C4-2B (cell line): ENCODE results near the gene CLPSL1.

ENCODE experiments used
- ZFX ChIP-seq: fragments of 450-650 bp; IDR thresholded peaks from 2 replicates; pipeline ENCODE4 v1.6.1; 2017
- TF ChIP-seq, protein P1 (sequence below): fragments of 450-650 bp; conservative IDR thresholded peaks from 2 replicates; pipeline ENCODE4 v1.5.1; 2017; ENCODE audit warnings: mild to moderate bottlenecking

DNA sequence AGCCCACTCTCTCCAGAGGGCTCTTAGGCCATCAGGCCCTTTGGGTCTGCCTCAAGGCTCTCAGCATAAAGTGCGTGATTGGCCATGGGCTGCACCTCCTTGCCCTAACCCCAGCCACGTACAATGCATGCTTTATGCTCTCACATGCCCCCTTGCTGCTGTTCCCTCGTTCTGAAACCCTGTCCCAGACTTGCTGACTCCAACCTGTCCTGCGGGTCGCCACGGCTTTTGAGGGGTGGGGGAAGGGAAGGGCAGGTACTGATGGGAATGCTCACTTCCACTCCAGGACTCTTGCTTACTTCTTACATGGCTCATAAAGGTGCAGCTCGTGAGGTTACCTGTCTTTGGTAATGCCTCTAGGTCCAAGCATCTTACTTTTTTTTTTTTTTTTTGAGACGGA lies 38.0 kb upstream of the CLPSL1 start:
- TF ChIP-seq, protein P1, sequence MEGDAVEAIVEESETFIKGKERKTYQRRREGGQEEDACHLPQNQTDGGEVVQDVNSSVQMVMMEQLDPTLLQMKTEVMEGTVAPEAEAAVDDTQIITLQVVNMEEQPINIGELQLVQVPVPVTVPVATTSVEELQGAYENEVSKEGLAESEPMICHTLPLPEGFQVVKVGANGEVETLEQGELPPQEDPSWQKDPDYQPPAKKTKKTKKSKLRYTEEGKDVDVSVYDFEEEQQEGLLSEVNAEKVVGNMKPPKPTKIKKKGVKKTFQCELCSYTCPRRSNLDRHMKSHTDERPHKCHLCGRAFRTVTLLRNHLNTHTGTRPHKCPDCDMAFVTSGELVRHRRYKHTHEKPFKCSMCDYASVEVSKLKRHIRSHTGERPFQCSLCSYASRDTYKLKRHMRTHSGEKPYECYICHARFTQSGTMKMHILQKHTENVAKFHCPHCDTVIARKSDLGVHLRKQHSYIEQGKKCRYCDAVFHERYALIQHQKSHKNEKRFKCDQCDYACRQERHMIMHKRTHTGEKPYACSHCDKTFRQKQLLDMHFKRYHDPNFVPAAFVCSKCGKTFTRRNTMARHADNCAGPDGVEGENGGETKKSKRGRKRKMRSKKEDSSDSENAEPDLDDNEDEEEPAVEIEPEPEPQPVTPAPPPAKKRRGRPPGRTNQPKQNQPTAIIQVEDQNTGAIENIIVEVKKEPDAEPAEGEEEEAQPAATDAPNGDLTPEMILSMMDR = no peak
- TF ChIP-seq ZFX = no peak
